NB4 (cell line): Measurements from ENCODE around the gene BARX1.

ENCODE experiments used
- CTCF ChIP-seq: IDR thresholded peaks from one replicate; pipeline ENCODE4 v1.5.1; 2012; ENCODE audit warnings: low read depth, low read length
- POLR2A ChIP-seq: IDR thresholded peaks from 2 replicates; pipeline ENCODE4 v1.6.1; 2011; ENCODE audit warnings: mild to moderate bottlenecking; ENCODE audit not compliant: insufficient read length; ENCODE audit errors: extremely low read depth

- TF ChIP-seq CTCF, result no peak
- TF ChIP-seq POLR2A, result no peak
Measured at GRCh38 chr9:93922535-93922934, 32.6 kb downstream of the BARX1 start.
